ENCODE results near the gene CD2AP. TPM values are rescaled to one million over a fixed set of nuclear protein-coding genes. Genes with fewer than 3 reads are reported as not detected.

The CD2AP gene
- total RNA-seq, 2 donors from 2014 or later: 28.5 to 31.0 TPM

- H3K27ac ChIP-seq: no peak overlapping the region
- H3K4me3 ChIP-seq: no peak overlapping the region
- ATAC-seq: no peak
- H3K9me3 ChIP-seq: no peaks in the 10 kb centered on the region
- peaks cover 0 to 12% of the 10 kb centered on the region in 2 donors for H3K36me3 ChIP-seq (replicated peaks in 1 of 2; ENCODE audit: insufficient read depth in 1 of 2, low read depth in 2 of 2)
- WGBS, 2 donors: 66 to 95% methylated on average over 2 of the region's 2 CpGs
- TF ChIP-seq POLR2A (IDR thresholded peaks at IDR 0.05): no peak
- TF ChIP-seq CTCF (IDR thresholded peaks at IDR 0.05): no peak
- DNase-seq: no peak
- H3K27me3 ChIP-seq: no peaks in the 10 kb centered on the region
- H3K4me1 ChIP-seq: no peaks in the 10 kb centered on the region
- intact Hi-C loops (cut with DNase I): no loop called here
Observed at GRCh38 chr6:47581591-47581990, 104.0 kb downstream of the CD2AP start.

GRCh38 chr6:47587493-47587892, 109.9 kb downstream of the CD2AP start:
- TF ChIP-seq POLR2A (IDR thresholded peaks at IDR 0.05) (no peak), CTCF (IDR thresholded peaks at IDR 0.05) (no peak)
- Histone ChIP-seq H3K9me3 (no peaks in the 10 kb centered on the region), H3K4me3 (no peak overlapping the region), H3K27me3 (no peaks in the 10 kb centered on the region), H3K27ac (no peak overlapping the region), H3K36me3 (replicated peaks in 1 of 2; ENCODE audit: insufficient read depth in 1 of 2, low read depth in 2 of 2) (peaks cover 0 to 6% of the 10 kb centered on the region in 2 donors), H3K4me1 (no peaks in the 10 kb centered on the region)
- no peak for DNase-seq
- ATAC-seq: no peak
- intact Hi-C loops (cut with DNase I): no loop called here

- WGBS, 2 donors: 84 to 88% methylated on average over 3 of the region's 3 CpGs
- H3K4me1 ChIP-seq: peaks cover 3% of the 10 kb centered on the region
- DNase-seq (no peak), ATAC-seq (no peak)
- H3K36me3 ChIP-seq (replicated peaks in 1 of 2; ENCODE audit: insufficient read depth in 1 of 2, low read depth in 2 of 2): peaks cover 0 to 12% of the 10 kb centered on the region in 2 donors
- intact Hi-C loops (cut with DNase I): no loop called here
- H3K27me3 ChIP-seq: no peaks in the 10 kb centered on the region
- no peak overlapping the region for H3K27ac ChIP-seq
- no peaks in the 10 kb centered on the region for H3K9me3 ChIP-seq
- no peak for TF ChIP-seq CTCF (IDR thresholded peaks at IDR 0.05)
- TF ChIP-seq POLR2A (IDR thresholded peaks at IDR 0.05): no peak
- no peak overlapping the region for H3K4me3 ChIP-seq
Observed at GRCh38 chr6:47592131-47592840, 114.7 kb downstream of the CD2AP start.

- H3K9me3 ChIP-seq: no peaks in the 10 kb centered on the region
- peaks cover 0 to 21% of the 10 kb centered on the region in 2 donors for H3K36me3 ChIP-seq (replicated peaks in 1 of 2; ENCODE audit: insufficient read depth in 1 of 2, low read depth in 2 of 2)
- H3K4me1 ChIP-seq: peaks cover 3% of the 10 kb centered on the region
- DNase-seq (no peak), ATAC-seq (no peak)
- no peak overlapping the region for H3K4me3 ChIP-seq
- no peak overlapping the region for H3K27ac ChIP-seq
- intact Hi-C loops (cut with DNase I): no loop called here
- no peaks in the 10 kb centered on the region for H3K27me3 ChIP-seq
- TF ChIP-seq CTCF (IDR thresholded peaks at IDR 0.05): no peak
- no peak for TF ChIP-seq POLR2A (IDR thresholded peaks at IDR 0.05)
- WGBS, 2 donors: 82 to 83% methylated on average over 3 of the region's 3 CpGs
Observed at GRCh38 chr6:47593979-47594378, 116.4 kb downstream of the CD2AP start.

GRCh38 chr6:47595785-47596184, 118.2 kb downstream of the CD2AP start:
- no peak for ATAC-seq
- WGBS, 2 donors: 63 to 71% methylated on average over 1 of the region's 1 CpG
- H3K36me3 ChIP-seq (replicated peaks in 1 of 2; ENCODE audit: insufficient read depth in 1 of 2, low read depth in 2 of 2): peaks cover 0 to 23% of the 10 kb centered on the region in 2 donors
- H3K4me1 ChIP-seq: peaks cover 8% of the 10 kb centered on the region
- H3K9me3 ChIP-seq: no peaks in the 10 kb centered on the region
- intact Hi-C loops (cut with DNase I): no loop called here
- TF ChIP-seq POLR2A (IDR thresholded peaks at IDR 0.05): no peak
- TF ChIP-seq CTCF (IDR thresholded peaks at IDR 0.05): no peak
- peak in 2 of 4 donors; percentile 10 to 18 for DNase-seq
- H3K27ac ChIP-seq: no peak overlapping the region
- no peaks in the 10 kb centered on the region for H3K27me3 ChIP-seq
- H3K4me3 ChIP-seq: no peak overlapping the region

All from body of pancreas (tissue), 4 donors.